NCI-H748 treated with DMSO at 0.1 percent for 48 hours (cell line): ENCODE measurements around the gene STC2.
A peak's percentile ranks its signal among the peaks of the same experiment; 100 is the strongest.

Source experiments
- DNase-seq: peaks from one replicate; lab custom pipeline; 2025; lab: John Stamatoyannopoulos, UW

The STC2 gene

GRCh38 chr5:173328844-173329490 is 753 bp upstream of the STC2 start:
- DNase-seq, result peak; percentile 42

DNA sequence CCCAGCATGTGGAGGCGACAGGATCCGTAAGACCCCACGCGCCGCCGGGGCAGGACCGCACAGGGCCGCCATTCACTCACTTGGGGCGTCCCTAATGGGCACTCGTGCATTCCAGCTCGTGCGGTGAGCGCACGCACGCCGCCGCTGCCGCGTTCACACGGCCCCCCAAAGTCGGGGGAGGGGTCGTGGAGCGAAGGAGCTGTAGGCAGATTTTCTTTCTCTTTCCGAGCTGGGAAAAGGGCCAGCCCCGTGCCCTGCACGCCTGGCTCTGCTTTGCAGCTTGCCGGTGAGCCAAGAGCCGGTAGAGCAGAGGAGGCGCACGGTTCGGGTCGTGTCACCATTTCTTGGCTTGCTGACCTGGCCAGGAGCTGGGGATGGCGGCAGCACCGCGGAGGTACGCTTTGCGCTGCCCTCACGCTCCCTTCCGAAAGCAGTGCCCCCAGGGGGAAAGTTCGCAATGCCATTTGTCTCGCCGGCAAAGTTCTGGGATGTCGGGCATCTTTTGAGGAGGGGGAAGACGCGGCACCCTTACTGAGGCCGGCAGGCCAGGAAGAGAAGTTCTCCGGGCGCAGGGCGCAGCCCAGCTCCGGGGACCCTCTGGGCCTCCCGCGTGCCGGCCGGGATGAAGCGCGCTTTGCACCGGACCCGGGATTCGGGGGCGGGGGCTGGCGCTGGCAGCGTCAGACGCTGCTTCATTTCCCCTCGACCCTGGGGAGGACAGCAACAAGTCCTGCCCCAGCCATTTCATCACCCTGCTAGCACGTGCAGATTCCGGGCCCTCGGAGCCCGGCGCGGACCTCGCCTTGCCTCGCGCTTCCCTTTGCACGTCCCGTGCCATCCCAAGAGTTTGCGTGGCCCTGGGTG is 898 bp downstream of the STC2 start:
- DNase-seq, result no peak

GRCh38 chr5:173326501-173326960 is 1.7 kb downstream of the STC2 start:
- DNase-seq, result no peak

- DNase-seq, result no peak
Measured at GRCh38 chr5:173325091-173325698, 3.0 kb downstream of the STC2 start.

- no peak for DNase-seq
Measured at GRCh38 chr5:173324115-173325001, 3.9 kb downstream of the STC2 start.

- DNase-seq, result no peak
Measured at GRCh38 chr5:173323799-173324114, 4.5 kb downstream of the STC2 start.

DNA sequence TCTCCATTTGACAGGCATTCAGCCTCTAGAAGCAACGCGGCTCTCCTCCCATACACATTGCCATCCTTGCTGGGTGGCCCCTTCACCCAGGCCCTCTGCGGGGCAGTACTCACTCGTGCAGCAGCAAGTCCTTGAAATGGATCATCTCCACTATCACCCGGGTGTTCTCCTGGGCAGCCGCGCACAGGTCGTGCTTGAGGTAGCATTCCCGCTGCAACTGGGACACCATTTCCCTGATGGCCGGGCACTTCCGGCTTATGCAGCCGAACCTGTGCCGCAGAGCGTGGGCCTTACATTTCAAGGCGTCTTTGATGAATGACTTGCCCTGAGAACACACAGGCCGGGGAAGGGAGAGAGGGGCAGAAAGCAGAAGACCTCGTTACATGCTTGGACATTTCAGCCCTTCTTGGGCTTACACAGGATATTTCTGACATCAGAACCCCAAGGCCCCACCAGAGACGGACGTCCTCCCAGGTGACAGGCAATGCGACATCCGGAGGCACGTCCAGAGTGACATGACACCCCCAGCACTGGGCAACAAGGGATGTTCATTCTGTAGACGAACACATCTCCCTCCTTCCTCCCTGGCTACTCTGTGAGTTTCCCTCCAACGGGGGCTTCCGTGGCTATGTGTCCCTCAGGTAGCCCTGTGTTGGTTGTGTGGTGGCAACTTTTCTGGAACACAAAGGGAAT is 5.0 kb downstream of the STC2 start:
- no peak for DNase-seq

GRCh38 chr5:173321886-173322285 is 6.3 kb downstream of the STC2 start:
- DNase-seq, result no peak

GRCh38 chr5:173320259-173320658 is 8.0 kb downstream of the STC2 start:
- no peak for DNase-seq

- no peak for DNase-seq
Measured at GRCh38 chr5:173319646-173320045, 8.6 kb downstream of the STC2 start.

DNA sequence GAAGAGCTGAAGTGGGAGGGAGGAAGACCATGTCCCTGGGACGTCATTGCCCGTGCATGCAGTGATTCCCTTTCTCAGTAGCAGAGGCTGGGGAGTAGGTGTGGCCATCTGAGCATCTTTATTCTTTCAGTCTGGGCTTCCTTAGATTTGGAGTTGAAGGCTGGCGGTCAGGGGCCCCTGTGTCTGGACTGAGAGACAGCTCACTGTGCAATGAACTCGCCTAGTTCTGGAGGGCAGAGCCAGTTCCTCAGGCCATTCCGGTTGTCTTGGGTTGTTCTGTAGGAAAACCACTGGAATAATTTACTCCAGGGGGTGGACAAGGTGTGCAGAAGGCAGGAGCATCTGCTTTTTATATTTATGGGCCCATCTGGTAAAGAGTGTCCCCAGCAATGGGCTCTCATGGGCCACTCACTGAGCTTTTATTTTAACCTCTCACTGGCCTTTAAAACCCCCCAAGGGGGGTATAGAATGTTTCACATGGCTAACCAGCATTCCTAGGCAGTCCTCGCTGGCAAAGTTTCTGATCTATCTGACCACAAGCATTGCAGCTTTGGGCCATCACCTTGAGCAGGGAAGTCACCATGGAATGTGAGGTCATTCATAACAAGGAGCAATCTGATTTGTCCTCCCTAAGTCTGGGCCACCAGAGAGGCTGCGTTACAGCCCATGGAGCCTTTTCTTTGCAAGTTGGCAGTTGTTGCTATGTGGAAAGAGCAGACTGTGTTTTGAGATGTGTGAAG is 9.2 kb downstream of the STC2 start:
- DNase-seq, result no peak

DNA sequence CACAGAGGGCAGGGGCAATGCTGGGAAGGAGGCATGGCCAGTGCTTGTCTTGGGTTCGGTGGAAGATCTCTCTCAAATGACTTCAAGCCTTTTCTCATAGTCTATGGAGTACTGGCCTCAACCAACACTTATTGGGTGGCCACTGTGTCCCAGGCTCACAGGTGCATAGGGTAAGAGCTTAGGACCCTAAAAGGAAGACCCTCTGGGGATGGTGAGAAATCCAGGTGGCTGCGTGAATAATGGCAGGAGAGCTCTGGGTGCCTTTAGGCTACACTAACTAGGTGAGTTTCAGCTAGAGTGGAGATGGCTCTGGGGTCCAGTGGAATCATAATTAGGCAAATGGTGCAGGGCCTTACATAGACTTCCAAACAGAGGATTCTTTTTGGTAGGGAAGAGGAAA is 9.9 kb downstream of the STC2 start:
- no peak for DNase-seq

GRCh38 chr5:173317852-173318251 is 10.4 kb downstream of the STC2 start:
- no peak for DNase-seq

- DNase-seq, result no peak
Measured at GRCh38 chr5:173317091-173317730, 11.0 kb downstream of the STC2 start.

- DNase-seq, result no peak
Measured at GRCh38 chr5:173316339-173317020, 11.7 kb downstream of the STC2 start.

- peak; percentile 88 for DNase-seq
Measured at GRCh38 chr5:173315495-173316338, 12.5 kb downstream of the STC2 start.

DNA sequence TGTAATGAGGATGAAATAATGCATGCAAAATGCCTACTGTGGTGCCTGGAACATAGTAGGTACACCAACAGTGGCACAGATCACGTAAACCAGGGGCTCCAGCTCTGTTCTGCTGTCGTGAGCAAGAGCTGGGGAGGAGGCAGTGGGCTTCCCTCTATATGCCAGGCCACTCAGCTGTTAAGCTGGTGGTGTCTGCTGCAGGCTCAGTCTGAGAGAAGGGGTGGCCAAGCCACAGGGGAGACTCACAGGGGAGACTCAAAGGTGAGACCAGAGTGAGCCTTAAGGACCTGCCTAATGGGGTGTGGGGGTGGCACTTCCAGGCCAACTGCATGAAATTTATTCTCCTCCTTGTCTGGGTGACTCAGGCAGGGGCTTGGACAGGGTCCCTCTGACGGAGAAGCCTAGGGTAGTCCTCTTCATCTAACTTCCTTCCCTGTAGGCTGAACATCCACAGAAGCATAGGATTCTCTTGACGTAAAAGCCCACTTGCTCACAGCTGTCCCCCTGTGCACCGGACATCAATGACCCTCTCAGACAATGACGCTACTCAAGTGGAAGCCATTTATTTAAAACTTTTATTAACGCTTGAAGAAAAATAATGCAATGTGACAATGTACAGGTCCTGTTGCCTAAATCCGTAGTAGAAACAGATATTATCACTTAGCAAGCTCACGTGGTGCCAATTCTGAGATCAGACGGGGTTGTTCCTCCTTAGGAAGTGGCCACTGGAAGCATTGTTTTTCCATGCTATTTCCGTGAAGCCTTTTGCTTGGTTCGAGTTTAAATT is 13.9 kb downstream of the STC2 start:
- no peak for DNase-seq

DNA sequence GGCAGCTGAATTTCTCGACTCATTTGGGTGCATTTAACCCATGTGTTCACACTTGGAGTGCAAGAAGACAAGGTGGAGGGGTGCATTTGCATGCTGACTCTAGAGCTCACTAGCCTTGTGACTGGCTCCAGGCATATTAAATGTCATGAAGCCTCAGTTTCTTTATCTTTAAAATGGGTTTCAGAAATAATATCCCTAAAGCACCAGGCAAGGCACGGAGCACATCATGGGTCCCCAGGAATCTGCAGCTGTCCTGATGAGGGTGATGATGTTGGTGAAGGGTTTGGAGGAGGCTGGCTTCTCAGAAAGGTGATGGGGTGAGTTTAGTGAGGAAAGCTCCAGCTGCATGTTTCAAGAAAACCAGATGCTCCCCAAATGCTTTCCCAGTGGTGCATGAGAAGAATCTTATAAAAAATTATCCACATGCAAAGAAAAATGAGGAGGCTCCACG is 14.8 kb downstream of the STC2 start:
- no peak for DNase-seq
